Measurements from ENCODE around the gene RFTN1. TPM values are rescaled to one million over a fixed set of nuclear protein-coding genes. Genes with fewer than 3 reads are reported as not detected.

The RFTN1 gene
- total and polyA plus RNA-seq, 7 experiments from 2014 or later: 44.8 to 68.8 (median 53.2) TPM

- ATAC-seq (no peak), DNase-seq (no peak)
- Mint-ChIP-seq H3K4me1 (peaks cover 42 to 83% (median 75%) of the 10 kb centered on the region in 7 donors), H3K27me3 (no peaks in the 10 kb centered on the region), H3K9me3 (peaks cover 0 to 5% (median 0%) of the 10 kb centered on the region in 11 donors), H3K27ac (peak overlapping the region in 4 of 9 donors; percentile 34 to 78 (median 54)), H3K4me3 (no peak overlapping the region), H3K36me3 (peaks cover 0 to 60% (median 42%) of the 10 kb centered on the region in 5 donors)
- no peaks in the 10 kb centered on the region for H3K9me3 ChIP-seq (ENCODE audit: control insufficient read depth in 2 of 3, low read length in 3 of 3)
- ChIA-PET CTCF (interaction anchor here (0.5 to 1.4 kb wide), 3 partner anchors 21 to 736 kb away, joined by 4 to 6 read pairs (median 4); no protein-coding TSS in a partner anchor), POLR2A (interaction anchor here (0.8 to 1.4 kb wide), 5 partner anchors 9 to 182 kb away, joined by 3 to 5 read pairs (median 5); no protein-coding TSS in a partner anchor)
- peaks cover 36 to 54% of the 10 kb centered on the region in 2 donors for H3K4me1 ChIP-seq (ENCODE audit: control insufficient read depth in 2 of 2, insufficient read depth in 2 of 2, low read length in 2 of 2)
- intact Hi-C loops (cut with micrococcal nuclease): loop anchor here in 1 of 2 donors (2.0 kb wide), 1 partner anchor 15 kb away; no protein-coding TSS in a partner anchor
- no peak overlapping the region for H3K4me3 ChIP-seq (ENCODE audit: low read length)
- H3K36me3 ChIP-seq (ENCODE audit: control insufficient read depth in 2 of 3, insufficient read depth in 3 of 3, low read length in 3 of 3): peaks cover 0 to 2% (median 0%) of the 10 kb centered on the region in 3 experiments
- no peak overlapping the region for H3K27ac ChIP-seq (ENCODE audit: low read depth, low read length)
- H3K27me3 ChIP-seq (ENCODE audit: control insufficient read depth in 2 of 2, insufficient read depth in 2 of 2, low read length in 2 of 2): no peaks in the 10 kb centered on the region
These were observed 36.0 kb downstream of the RFTN1 start for GRCh38 chr3:16477521-16477920.

DNA sequence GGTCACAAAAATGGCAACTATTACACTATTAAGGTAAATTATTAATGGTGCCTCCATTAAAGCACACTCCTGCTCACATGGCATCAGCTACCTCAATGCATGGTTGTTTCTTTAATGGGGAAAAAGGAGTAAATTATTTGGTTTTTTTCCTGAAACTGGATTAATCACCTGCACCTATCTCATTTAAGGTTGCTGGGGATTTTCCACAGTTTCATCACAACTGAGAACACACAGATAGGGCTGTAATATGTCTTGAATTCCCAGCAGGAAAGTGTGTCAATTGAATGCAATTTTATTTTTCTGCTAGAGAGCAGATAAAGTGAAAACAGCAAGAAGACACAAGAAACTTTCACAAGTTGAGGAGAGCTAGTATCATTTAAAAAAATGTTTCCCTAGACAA is 36.4 kb downstream of the RFTN1 start:
- H3K9me3 ChIP-seq (ENCODE audit: control insufficient read depth in 2 of 3, low read length in 3 of 3): no peaks in the 10 kb centered on the region
- H3K4me3 Mint-ChIP-seq: peak overlapping the region in 1 of 10 donors; percentile 44
- ChIA-PET POLR2A (interaction anchor here (0.8 to 1.4 kb wide), 3 partner anchors 11 to 176 kb away, joined by 3 to 5 read pairs (median 3); no protein-coding TSS in a partner anchor), CTCF (interaction anchor here (0.5 to 1.4 kb wide), 3 partner anchors 15 to 736 kb away, joined by 3 to 6 read pairs (median 4); no protein-coding TSS in a partner anchor)
- H3K27me3 Mint-ChIP-seq: no peaks in the 10 kb centered on the region
- peak overlapping the region in 5 of 9 donors; percentile 20 to 78 (median 56) for H3K27ac Mint-ChIP-seq
- H3K4me1 Mint-ChIP-seq: peaks cover 38 to 78% (median 71%) of the 10 kb centered on the region in 7 donors
- H3K4me3 ChIP-seq (ENCODE audit: low read length): no peak overlapping the region
- H3K27me3 ChIP-seq (ENCODE audit: control insufficient read depth in 2 of 2, insufficient read depth in 2 of 2, low read length in 2 of 2): no peaks in the 10 kb centered on the region
- H3K27ac ChIP-seq (ENCODE audit: low read depth, low read length): no peak overlapping the region
- peaks cover 0 to 4% (median 0%) of the 10 kb centered on the region in 3 experiments for H3K36me3 ChIP-seq (ENCODE audit: control insufficient read depth in 2 of 3, insufficient read depth in 3 of 3, low read length in 3 of 3)
- peaks cover 3 to 65% (median 45%) of the 10 kb centered on the region in 5 donors for H3K36me3 Mint-ChIP-seq
- peaks cover 0 to 5% (median 0%) of the 10 kb centered on the region in 11 donors for H3K9me3 Mint-ChIP-seq
- no peak for ATAC-seq
- intact Hi-C loops (cut with micrococcal nuclease): loop anchor here in 1 of 2 donors (2.0 kb wide), 1 partner anchor 14 kb away; no protein-coding TSS in a partner anchor
- no peak for DNase-seq
- H3K4me1 ChIP-seq (ENCODE audit: control insufficient read depth in 2 of 2, insufficient read depth in 2 of 2, low read length in 2 of 2): peaks cover 31 to 50% of the 10 kb centered on the region in 2 donors

GRCh38 chr3:16476636-16477035 is 36.9 kb downstream of the RFTN1 start:
- Mint-ChIP-seq H3K4me1 (peaks cover 35 to 77% (median 66%) of the 10 kb centered on the region in 7 donors), H3K4me3 (peak overlapping the region in 3 of 10 donors; percentile 0 to 44 (median 2)), H3K27me3 (no peaks in the 10 kb centered on the region), H3K9me3 (peaks cover 0 to 5% (median 0%) of the 10 kb centered on the region in 11 donors), H3K27ac (peak overlapping the region in 4 of 9 donors; percentile 20 to 78 (median 54)), H3K36me3 (peaks cover 7 to 69% (median 50%) of the 10 kb centered on the region in 5 donors)
- H3K27ac ChIP-seq (ENCODE audit: low read depth, low read length): no peak overlapping the region
- intact Hi-C loops (cut with micrococcal nuclease): loop anchor here in 1 of 2 donors (2.0 kb wide), 1 partner anchor 14 kb away; no protein-coding TSS in a partner anchor
- H3K4me3 ChIP-seq (ENCODE audit: low read length): no peak overlapping the region
- H3K36me3 ChIP-seq (ENCODE audit: control insufficient read depth in 2 of 3, insufficient read depth in 3 of 3, low read length in 3 of 3): peaks cover 0 to 4% (median 0%) of the 10 kb centered on the region in 3 experiments
- CTCF ChIA-PET: interaction anchor here (1.4 kb wide), 1 partner anchor 14 kb away, joined by 3 read pairs; no protein-coding TSS in a partner anchor
- ATAC-seq: peak; percentile 50
- H3K4me1 ChIP-seq (ENCODE audit: control insufficient read depth in 2 of 2, insufficient read depth in 2 of 2, low read length in 2 of 2): peaks cover 27 to 45% of the 10 kb centered on the region in 2 donors
- no peaks in the 10 kb centered on the region for H3K9me3 ChIP-seq (ENCODE audit: control insufficient read depth in 2 of 3, low read length in 3 of 3)
- H3K27me3 ChIP-seq (ENCODE audit: control insufficient read depth in 2 of 2, insufficient read depth in 2 of 2, low read length in 2 of 2): no peaks in the 10 kb centered on the region
- POLR2A ChIA-PET: interaction anchor here (0.8 to 1.0 kb wide), 2 partner anchors 9 to 176 kb away, joined by 3 read pairs; no protein-coding TSS in a partner anchor
- no peak for DNase-seq

DNA sequence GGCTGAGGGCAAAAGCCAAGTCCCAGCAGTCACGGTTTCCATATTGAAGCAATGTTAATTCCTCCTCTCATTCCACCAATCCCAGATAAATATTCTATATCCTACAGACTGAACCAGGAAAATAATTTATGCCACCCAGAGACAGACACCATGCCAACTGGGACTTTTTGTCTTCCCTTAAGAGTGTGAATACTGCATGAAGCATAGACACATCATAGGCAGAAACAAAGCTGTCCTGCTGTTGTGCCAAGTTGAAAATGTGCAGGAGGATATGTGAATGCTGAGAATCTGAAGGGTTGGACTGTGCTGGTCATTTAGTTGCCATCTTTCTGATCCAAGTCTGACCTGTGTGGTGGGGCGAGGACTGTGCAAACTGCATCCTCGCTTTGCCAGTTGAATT is 37.7 kb downstream of the RFTN1 start:
- Mint-ChIP-seq H3K36me3 (peaks cover 7 to 74% (median 55%) of the 10 kb centered on the region in 5 donors), H3K4me1 (peaks cover 26 to 71% (median 62%) of the 10 kb centered on the region in 7 donors), H3K9me3 (peaks cover 0 to 5% (median 0%) of the 10 kb centered on the region in 11 donors), H3K27me3 (no peaks in the 10 kb centered on the region), H3K27ac (peak overlapping the region in 2 of 9 donors; percentile 44 to 78), H3K4me3 (peak overlapping the region in 1 of 10 donors; percentile 41)
- Histone ChIP-seq H3K36me3 (ENCODE audit: control insufficient read depth in 2 of 3, insufficient read depth in 3 of 3, low read length in 3 of 3) (peaks cover 0 to 10% (median 4%) of the 10 kb centered on the region in 3 experiments), H3K4me3 (ENCODE audit: low read length) (no peak overlapping the region), H3K27me3 (ENCODE audit: control insufficient read depth in 2 of 2, insufficient read depth in 2 of 2, low read length in 2 of 2) (no peaks in the 10 kb centered on the region), H3K4me1 (ENCODE audit: control insufficient read depth in 2 of 2, insufficient read depth in 2 of 2, low read length in 2 of 2) (peaks cover 23 to 37% of the 10 kb centered on the region in 2 donors), H3K27ac (ENCODE audit: low read depth, low read length) (no peak overlapping the region), H3K9me3 (ENCODE audit: control insufficient read depth in 2 of 3, low read length in 3 of 3) (no peaks in the 10 kb centered on the region)
- intact Hi-C loops (cut with micrococcal nuclease): loop anchor here in 1 of 2 donors (2.0 kb wide), 1 partner anchor 13 kb away; no protein-coding TSS in a partner anchor
- DNase-seq: no peak
- POLR2A ChIA-PET: interaction anchor here (1.0 kb wide), 2 partner anchors 9 to 10 kb away, joined by 3 to 4 read pairs; no protein-coding TSS in a partner anchor
- ATAC-seq: no peak
- CTCF ChIA-PET: interaction anchor here (1.4 kb wide), 1 partner anchor 13 kb away, joined by 3 read pairs; no protein-coding TSS in a partner anchor

DNA sequence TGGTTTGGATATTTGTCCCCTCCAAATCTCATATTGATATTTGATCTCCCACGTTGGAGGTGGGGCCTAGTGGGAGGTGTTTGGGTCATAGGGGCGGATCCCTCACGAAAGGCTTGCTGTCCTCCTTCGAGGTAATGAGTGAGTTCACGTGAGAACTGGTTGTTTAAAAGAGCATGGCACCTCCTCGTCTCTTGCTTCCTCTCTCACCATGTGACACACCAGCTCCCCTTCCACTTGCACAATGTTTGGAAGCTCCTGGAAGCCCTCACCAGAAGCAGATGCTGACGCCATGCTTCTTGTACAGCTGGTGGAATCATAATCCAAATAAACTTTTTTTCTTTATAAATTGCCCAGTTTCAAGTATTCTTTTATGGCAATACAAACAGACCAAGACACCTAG is 38.6 kb downstream of the RFTN1 start:
- CTCF ChIA-PET: no interaction called here
- Histone ChIP-seq H3K27ac (ENCODE audit: low read depth, low read length) (no peak overlapping the region), H3K27me3 (ENCODE audit: control insufficient read depth in 2 of 2, insufficient read depth in 2 of 2, low read length in 2 of 2) (no peaks in the 10 kb centered on the region), H3K4me3 (ENCODE audit: low read length) (no peak overlapping the region), H3K4me1 (ENCODE audit: control insufficient read depth in 2 of 2, insufficient read depth in 2 of 2, low read length in 2 of 2) (peaks cover 16 to 29% of the 10 kb centered on the region in 2 donors), H3K9me3 (ENCODE audit: control insufficient read depth in 2 of 3, low read length in 3 of 3) (no peaks in the 10 kb centered on the region), H3K36me3 (ENCODE audit: control insufficient read depth in 2 of 3, insufficient read depth in 3 of 3, low read length in 3 of 3) (peaks cover 0 to 10% (median 4%) of the 10 kb centered on the region in 3 experiments)
- Mint-ChIP-seq H3K36me3 (peaks cover 7 to 78% (median 64%) of the 10 kb centered on the region in 5 donors), H3K27ac (peak overlapping the region in 2 of 9 donors; percentile 34 to 65), H3K4me3 (no peak overlapping the region), H3K27me3 (no peaks in the 10 kb centered on the region), H3K4me1 (peaks cover 23 to 70% (median 63%) of the 10 kb centered on the region in 7 donors), H3K9me3 (peaks cover 0 to 11% (median 3%) of the 10 kb centered on the region in 11 donors)
- DNase-seq: no peak
- POLR2A ChIA-PET: interaction anchor here (1.0 kb wide), 1 partner anchor 9 kb away, joined by 4 read pairs; no protein-coding TSS in a partner anchor
- no peak for ATAC-seq
- intact Hi-C loops (cut with micrococcal nuclease): no loop called here

DNA sequence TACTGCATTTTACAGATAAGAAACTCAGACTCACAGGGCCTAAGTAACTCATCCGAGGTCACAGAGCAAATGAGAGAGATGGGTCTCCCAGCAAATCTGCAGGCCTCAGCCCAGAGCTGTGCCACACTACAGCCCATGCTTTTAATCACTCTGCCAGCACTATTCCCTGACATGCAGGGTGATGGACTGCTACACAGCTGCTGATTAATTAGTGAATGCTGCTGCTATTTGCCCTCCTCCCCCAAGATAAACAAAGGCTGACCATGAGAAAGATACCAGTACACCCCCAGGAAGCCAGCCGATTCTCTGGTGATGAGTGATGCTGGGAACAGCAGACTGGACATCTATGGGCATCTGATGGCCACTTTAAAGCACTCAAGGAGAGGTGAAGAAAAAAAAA is 39.3 kb downstream of the RFTN1 start:
- H3K9me3 Mint-ChIP-seq: peaks cover 0 to 11% (median 3%) of the 10 kb centered on the region in 11 donors
- H3K36me3 ChIP-seq (ENCODE audit: control insufficient read depth in 2 of 3, insufficient read depth in 3 of 3, low read length in 3 of 3): peaks cover 0 to 10% (median 4%) of the 10 kb centered on the region in 3 experiments
- peaks cover 16 to 29% of the 10 kb centered on the region in 2 donors for H3K4me1 ChIP-seq (ENCODE audit: control insufficient read depth in 2 of 2, insufficient read depth in 2 of 2, low read length in 2 of 2)
- no peaks in the 10 kb centered on the region for H3K27me3 ChIP-seq (ENCODE audit: control insufficient read depth in 2 of 2, insufficient read depth in 2 of 2, low read length in 2 of 2)
- H3K4me3 Mint-ChIP-seq: no peak overlapping the region
- H3K27ac Mint-ChIP-seq: no peak overlapping the region
- peaks cover 28 to 71% (median 65%) of the 10 kb centered on the region in 7 donors for H3K4me1 Mint-ChIP-seq
- ChIA-PET POLR2A (no interaction called here), CTCF (no interaction called here)
- H3K36me3 Mint-ChIP-seq: peaks cover 7 to 77% (median 68%) of the 10 kb centered on the region in 5 donors
- H3K27me3 Mint-ChIP-seq: no peaks in the 10 kb centered on the region
- H3K9me3 ChIP-seq (ENCODE audit: control insufficient read depth in 2 of 3, low read length in 3 of 3): no peaks in the 10 kb centered on the region
- H3K4me3 ChIP-seq (ENCODE audit: low read length): no peak overlapping the region
- ATAC-seq (no peak), DNase-seq (no peak)
- intact Hi-C loops (cut with micrococcal nuclease): no loop called here
- no peak overlapping the region for H3K27ac ChIP-seq (ENCODE audit: low read depth, low read length)

Data from naive thymus-derived CD4-positive, alpha-beta T cell (primary cell).